CD4-positive, alpha-beta T cell treated with Interleukin-1 beta for 1 hour (primary cell): ENCODE measurements around the gene HAAO.
"Not testable (repeated sequence)": the region's sequence is repeated elsewhere in the genome, so short reads cannot be mapped to it uniquely, and the experiment has no call there.

Experiments used
- DNase-seq, 2 donors: peaks; one replicate each; pipeline ENCODE4 v3.0.0-alpha.2; 2020 to 2022

The HAAO gene

GRCh38 chr2:42792583-42793333 lies at the start of gene HAAO:
Gene HAAO (minus strand): TSS chr2:42792583. CDS start chr2:42792536, 47 bp downstream.
- DNase-seq: no peak

GRCh38 chr2:42841344-42841743 lies 49.0 kb upstream of the HAAO start:
- no peak for DNase-seq

GRCh38 chr2:42840760-42841159 lies 48.4 kb upstream of the HAAO start:
- no peak for DNase-seq

- DNase-seq: no peak
These were observed 47.6 kb upstream of the HAAO start for GRCh38 chr2:42839809-42840501.

- DNase-seq: no peak
These were observed 45.8 kb upstream of the HAAO start for GRCh38 chr2:42838133-42838532.

GRCh38 chr2:42835577-42836371 lies 43.4 kb upstream of the HAAO start:
- DNase-seq: peak in 1 of 2 donors; percentile 25

GRCh38 chr2:42834161-42834560 lies 41.8 kb upstream of the HAAO start:
- DNase-seq: no peak

GRCh38 chr2:42832289-42832634 lies 39.9 kb upstream of the HAAO start:
- DNase-seq: no peak

GRCh38 chr2:42831575-42832288 lies 39.3 kb upstream of the HAAO start:
- DNase-seq: not testable (repeated sequence)

- DNase-seq: no peak
These were observed 38.7 kb upstream of the HAAO start for GRCh38 chr2:42830922-42831574.

GRCh38 chr2:42829671-42830440 lies 37.5 kb upstream of the HAAO start:
- DNase-seq: no peak

- peak; percentile 74 to 76 for DNase-seq
These were observed 36.4 kb upstream of the HAAO start for GRCh38 chr2:42828487-42829425.

- peak; percentile 79 to 80 for DNase-seq
These were observed 35.5 kb upstream of the HAAO start for GRCh38 chr2:42827647-42828486.

- no peak for DNase-seq
These were observed 33.8 kb upstream of the HAAO start for GRCh38 chr2:42826231-42826630.

GRCh38 chr2:42824454-42824807 lies 32.0 kb upstream of the HAAO start:
- no peak for DNase-seq

GRCh38 chr2:42823744-42824453 lies 31.5 kb upstream of the HAAO start:
- no peak for DNase-seq

GRCh38 chr2:42819160-42819559 lies 26.8 kb upstream of the HAAO start:
- no peak for DNase-seq

GRCh38 chr2:42815726-42816125 lies 23.3 kb upstream of the HAAO start:
- DNase-seq: no peak

GRCh38 chr2:42813763-42814162 lies 21.4 kb upstream of the HAAO start:
- no peak for DNase-seq
